ENCODE results near the gene AJAP1. TPM values are rescaled to one million over a fixed set of nuclear protein-coding genes. Genes with fewer than 3 reads are reported as not detected.

Gene AJAP1
- total and polyA plus RNA-seq, 12 donors: 0.02 to 0.94 (median 0.09) TPM; not detected in 3

DNA sequence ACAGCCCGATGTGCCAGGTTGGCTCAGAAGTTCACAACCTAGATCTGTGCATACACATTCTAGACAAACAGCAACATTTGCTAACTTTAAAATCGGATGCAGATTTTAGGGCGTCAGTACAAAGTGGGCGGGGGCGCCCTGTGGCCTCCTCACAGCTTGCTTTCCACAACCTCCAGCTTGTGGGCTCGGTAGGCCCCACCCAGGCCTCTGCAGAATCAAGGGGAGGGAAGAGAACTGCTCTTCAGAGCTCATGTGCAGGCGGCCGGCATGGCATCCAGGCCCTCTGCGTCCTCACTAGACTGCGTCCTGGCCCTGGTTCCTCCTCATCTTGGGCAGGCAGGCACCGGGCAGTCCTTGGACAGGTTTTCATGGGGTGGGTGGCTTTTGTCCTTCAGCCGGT lies 59.3 kb downstream of the AJAP1 start:
- H3K4me3 ChIP-seq: no peak overlapping the region
- H3K9me3 ChIP-seq: peaks cover 0 to 14% (median 0%) of the 10 kb centered on the region in 11 donors
- WGBS, 2 donors: 72 to 77% methylated on average over 12 of the region's 12 CpGs
- intact Hi-C loops (cut with DNase I): no loop called here
- ATAC-seq: no peak
- H3K27me3 ChIP-seq: peaks cover 0 to 58% (median 40%) of the 10 kb centered on the region in 7 donors
- no peak overlapping the region for H3K27ac ChIP-seq
- no peak for DNase-seq
- H3K4me1 ChIP-seq: peaks cover 0 to 9% (median 0%) of the 10 kb centered on the region in 9 donors
- TF ChIP-seq, protein P1, sequence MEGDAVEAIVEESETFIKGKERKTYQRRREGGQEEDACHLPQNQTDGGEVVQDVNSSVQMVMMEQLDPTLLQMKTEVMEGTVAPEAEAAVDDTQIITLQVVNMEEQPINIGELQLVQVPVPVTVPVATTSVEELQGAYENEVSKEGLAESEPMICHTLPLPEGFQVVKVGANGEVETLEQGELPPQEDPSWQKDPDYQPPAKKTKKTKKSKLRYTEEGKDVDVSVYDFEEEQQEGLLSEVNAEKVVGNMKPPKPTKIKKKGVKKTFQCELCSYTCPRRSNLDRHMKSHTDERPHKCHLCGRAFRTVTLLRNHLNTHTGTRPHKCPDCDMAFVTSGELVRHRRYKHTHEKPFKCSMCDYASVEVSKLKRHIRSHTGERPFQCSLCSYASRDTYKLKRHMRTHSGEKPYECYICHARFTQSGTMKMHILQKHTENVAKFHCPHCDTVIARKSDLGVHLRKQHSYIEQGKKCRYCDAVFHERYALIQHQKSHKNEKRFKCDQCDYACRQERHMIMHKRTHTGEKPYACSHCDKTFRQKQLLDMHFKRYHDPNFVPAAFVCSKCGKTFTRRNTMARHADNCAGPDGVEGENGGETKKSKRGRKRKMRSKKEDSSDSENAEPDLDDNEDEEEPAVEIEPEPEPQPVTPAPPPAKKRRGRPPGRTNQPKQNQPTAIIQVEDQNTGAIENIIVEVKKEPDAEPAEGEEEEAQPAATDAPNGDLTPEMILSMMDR (IDR thresholded peaks at IDR 0.05): no peak
- no peaks in the 10 kb centered on the region for H3K36me3 ChIP-seq

DNA sequence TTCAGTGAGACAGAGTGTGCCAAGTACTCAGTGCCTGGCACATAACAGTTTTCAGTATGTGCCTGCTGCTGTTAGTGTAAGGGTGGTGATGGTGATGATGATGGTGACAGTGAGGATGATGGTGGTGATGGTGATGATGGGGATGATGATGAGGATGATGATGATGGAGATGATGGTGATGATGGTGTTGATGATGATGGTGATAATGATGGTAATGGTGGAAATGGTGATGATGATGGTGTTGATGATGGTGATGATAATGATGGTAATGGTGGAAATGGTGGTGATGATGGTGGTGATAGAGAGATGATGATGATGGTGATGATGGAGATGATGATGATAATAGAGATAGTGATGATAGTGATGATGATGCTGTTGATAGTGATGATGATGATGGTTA lies 62.0 kb downstream of the AJAP1 start:
- H3K4me3 ChIP-seq: no peak overlapping the region
- peaks cover 0 to 48% (median 26%) of the 10 kb centered on the region in 7 donors for H3K27me3 ChIP-seq
- no peaks in the 10 kb centered on the region for H3K4me1 ChIP-seq
- intact Hi-C loops (cut with DNase I): no loop called here
- TF ChIP-seq, protein P1 (IDR thresholded peaks at IDR 0.05): no peak
- DNase-seq: no peak
- ATAC-seq: no peak
- H3K9me3 ChIP-seq: peaks cover 0 to 14% (median 0%) of the 10 kb centered on the region in 11 donors
- H3K27ac ChIP-seq: no peak overlapping the region
- no peaks in the 10 kb centered on the region for H3K36me3 ChIP-seq

DNA sequence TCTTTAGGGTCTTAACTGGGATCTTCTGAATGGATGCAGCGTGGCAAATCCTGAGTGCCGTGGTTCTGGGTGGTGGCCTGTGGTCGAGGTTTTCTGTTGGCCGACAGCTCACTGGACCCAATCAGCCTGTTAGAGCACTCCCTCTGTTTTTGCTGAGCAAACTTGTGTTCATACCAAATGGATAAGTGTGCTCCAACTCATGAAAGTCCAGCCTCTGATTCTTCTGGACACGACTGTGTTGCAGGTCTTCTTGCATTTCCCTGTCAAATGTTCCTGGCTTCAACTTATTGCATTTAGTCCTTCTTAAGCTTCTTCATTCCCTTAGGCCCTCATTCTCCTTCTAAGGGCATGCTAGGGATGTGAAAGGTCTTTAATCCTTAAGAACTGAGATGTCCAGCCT lies 63.7 kb downstream of the AJAP1 start:
- Histone ChIP-seq H3K4me3 (no peak overlapping the region), H3K36me3 (no peaks in the 10 kb centered on the region), H3K27me3 (peaks cover 0 to 38% (median 9%) of the 10 kb centered on the region in 7 donors), H3K27ac (no peak overlapping the region), H3K4me1 (no peaks in the 10 kb centered on the region), H3K9me3 (peaks cover 0 to 14% (median 0%) of the 10 kb centered on the region in 11 donors)
- intact Hi-C loops (cut with DNase I): no loop called here
- TF ChIP-seq, protein P1 (IDR thresholded peaks at IDR 0.05): no peak
- no peak for ATAC-seq
- WGBS, 2 donors: 68 to 80% methylated on average over 5 of the region's 5 CpGs
- DNase-seq: no peak

DNA sequence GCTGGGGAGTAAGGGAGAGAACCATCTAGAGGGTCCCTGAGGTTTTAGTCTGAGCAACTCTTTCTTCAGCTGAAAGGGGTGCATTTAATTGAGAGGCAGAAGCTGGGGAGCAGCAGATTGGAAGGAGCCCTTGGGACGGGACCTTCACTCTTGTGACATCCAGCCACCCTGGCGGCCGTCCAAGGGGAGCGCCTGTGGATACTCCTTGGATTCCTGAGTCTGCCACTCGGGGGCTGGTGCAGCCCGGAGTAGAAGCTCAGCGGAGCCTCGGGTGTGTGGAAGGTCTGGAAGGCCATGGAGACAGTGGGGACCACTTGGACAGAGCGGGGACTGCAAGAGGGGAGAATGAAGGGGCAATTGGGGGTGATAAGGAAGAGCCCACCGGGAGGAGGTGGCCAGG lies 68.7 kb downstream of the AJAP1 start:
- DNase-seq: no peak
- H3K36me3 ChIP-seq: no peaks in the 10 kb centered on the region
- WGBS, 2 donors: 60 to 82% methylated on average over 10 of the region's 10 CpGs
- no peaks in the 10 kb centered on the region for H3K4me1 ChIP-seq
- intact Hi-C loops (cut with DNase I): no loop called here
- H3K4me3 ChIP-seq: no peak overlapping the region
- no peak overlapping the region for H3K27ac ChIP-seq
- no peak for ATAC-seq
- H3K27me3 ChIP-seq: peaks cover 0 to 28% (median 16%) of the 10 kb centered on the region in 7 donors
- no peaks in the 10 kb centered on the region for H3K9me3 ChIP-seq
- TF ChIP-seq, protein P1 (IDR thresholded peaks at IDR 0.05): no peak

Data from heart right ventricle (tissue), 16 donors.